Ishikawa (cell line): ENCODE measurements around the gene CCDC61.

Experiments used
- CEBPB ChIP-seq: IDR thresholded peaks from 2 replicates; pipeline ENCODE4 v1.6.1; 2012
- CREB1 ChIP-seq: IDR thresholded peaks from 2 replicates; pipeline ENCODE4 v1.6.1; 2012; ENCODE audit warnings: low read depth
- EGR1 ChIP-seq: IDR thresholded peaks from 2 replicates; pipeline ENCODE4 v1.6.1; 2012
- EP300 ChIP-seq: IDR thresholded peaks from 2 replicates; pipeline ENCODE4 v1.6.1; 2012; ENCODE audit warnings: borderline replicate concordance
- NFIC ChIP-seq: IDR thresholded peaks from 2 replicates; pipeline ENCODE4 v1.6.1; 2012
- RAD21 ChIP-seq: IDR thresholded peaks from 2 replicates; pipeline ENCODE4 v1.6.1; 2012; ENCODE audit warnings: low read depth
- TAF1 ChIP-seq: IDR thresholded peaks from 2 replicates; pipeline ENCODE4 v1.6.1; 2012; ENCODE audit warnings: low read depth, mild to moderate bottlenecking
- TEAD4 ChIP-seq: IDR thresholded peaks from 2 replicates; pipeline ENCODE4 v1.6.1; 2012
- TF ChIP-seq, protein P1 (sequence below): IDR thresholded peaks from 2 replicates; pipeline ENCODE4 v1.6.1; 2012; ENCODE audit warnings: low read depth, mild to moderate bottlenecking
- TF ChIP-seq, protein P2 (sequence below): IDR thresholded peaks from 2 replicates; pipeline ENCODE4 v1.6.1; 2012

Gene CCDC61

DNA sequence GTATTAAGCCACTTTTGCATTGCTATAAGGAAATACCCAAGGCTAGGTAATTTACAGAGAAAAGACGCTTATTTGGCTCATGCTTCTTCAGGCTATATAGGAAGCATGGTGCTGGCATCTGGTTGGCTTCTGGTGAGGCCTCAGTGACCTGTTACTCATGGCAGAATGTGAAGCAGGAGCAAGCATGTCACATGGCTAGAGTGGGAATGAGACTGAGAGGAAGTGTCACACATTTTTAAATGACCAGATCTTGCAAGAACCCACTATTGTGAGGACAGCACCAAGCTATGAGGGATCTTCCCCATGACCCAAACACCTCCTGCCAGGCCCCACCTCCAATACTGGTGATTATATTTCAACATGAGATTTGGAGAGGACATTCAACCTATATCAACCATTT, 71.2 kb downstream of the CCDC61 start:
- TF ChIP-seq EP300, result no peak
- TF ChIP-seq NFIC, result no peak
- TF ChIP-seq TEAD4, result no peak
- TF ChIP-seq, protein P1, sequence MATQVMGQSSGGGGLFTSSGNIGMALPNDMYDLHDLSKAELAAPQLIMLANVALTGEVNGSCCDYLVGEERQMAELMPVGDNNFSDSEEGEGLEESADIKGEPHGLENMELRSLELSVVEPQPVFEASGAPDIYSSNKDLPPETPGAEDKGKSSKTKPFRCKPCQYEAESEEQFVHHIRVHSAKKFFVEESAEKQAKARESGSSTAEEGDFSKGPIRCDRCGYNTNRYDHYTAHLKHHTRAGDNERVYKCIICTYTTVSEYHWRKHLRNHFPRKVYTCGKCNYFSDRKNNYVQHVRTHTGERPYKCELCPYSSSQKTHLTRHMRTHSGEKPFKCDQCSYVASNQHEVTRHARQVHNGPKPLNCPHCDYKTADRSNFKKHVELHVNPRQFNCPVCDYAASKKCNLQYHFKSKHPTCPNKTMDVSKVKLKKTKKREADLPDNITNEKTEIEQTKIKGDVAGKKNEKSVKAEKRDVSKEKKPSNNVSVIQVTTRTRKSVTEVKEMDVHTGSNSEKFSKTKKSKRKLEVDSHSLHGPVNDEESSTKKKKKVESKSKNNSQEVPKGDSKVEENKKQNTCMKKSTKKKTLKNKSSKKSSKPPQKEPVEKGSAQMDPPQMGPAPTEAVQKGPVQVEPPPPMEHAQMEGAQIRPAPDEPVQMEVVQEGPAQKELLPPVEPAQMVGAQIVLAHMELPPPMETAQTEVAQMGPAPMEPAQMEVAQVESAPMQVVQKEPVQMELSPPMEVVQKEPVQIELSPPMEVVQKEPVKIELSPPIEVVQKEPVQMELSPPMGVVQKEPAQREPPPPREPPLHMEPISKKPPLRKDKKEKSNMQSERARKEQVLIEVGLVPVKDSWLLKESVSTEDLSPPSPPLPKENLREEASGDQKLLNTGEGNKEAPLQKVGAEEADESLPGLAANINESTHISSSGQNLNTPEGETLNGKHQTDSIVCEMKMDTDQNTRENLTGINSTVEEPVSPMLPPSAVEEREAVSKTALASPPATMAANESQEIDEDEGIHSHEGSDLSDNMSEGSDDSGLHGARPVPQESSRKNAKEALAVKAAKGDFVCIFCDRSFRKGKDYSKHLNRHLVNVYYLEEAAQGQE, result no peak
- TF ChIP-seq, protein P2, sequence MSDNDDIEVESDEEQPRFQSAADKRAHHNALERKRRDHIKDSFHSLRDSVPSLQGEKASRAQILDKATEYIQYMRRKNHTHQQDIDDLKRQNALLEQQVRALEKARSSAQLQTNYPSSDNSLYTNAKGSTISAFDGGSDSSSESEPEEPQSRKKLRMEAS, result no peak
- TF ChIP-seq CEBPB, result no peak
- no peak for TF ChIP-seq CREB1
- no peak for TF ChIP-seq TAF1
- TF ChIP-seq EGR1, result no peak
- no peak for TF ChIP-seq RAD21

DNA sequence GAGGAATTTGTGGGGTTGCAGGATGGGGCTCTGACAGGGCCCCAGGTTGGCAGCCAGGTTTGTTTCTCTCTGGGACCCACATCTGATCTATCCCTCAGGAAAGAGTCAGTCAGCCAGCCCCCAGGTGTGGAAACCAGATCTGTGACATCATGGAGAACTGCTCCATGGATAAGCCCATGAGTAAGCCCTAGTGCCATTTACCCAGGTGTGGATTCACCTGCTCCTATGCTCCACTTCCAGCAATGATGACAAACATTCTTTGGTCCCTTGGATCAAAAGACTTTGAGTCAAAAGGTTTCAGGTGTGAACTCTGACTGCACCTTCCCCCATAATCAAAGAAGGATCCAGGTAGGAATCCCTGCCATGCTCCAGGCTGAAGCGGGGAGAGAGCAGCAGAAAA, 72.4 kb downstream of the CCDC61 start:
- TF ChIP-seq EP300 (no peak), TAF1 (no peak)
